HG02943 (cell line): ENCODE results near the gene SPRY1.

Source experiments
- ATAC-seq: cut with Tn5 transposase; IDR thresholded peaks from one replicate; pipeline ENCODE4 v1.9.1; 2021; ENCODE audit warnings: mild to moderate bottlenecking, low read depth, moderate library complexity; ENCODE audit not compliant: unreplicated experiment

The SPRY1 gene

DNA sequence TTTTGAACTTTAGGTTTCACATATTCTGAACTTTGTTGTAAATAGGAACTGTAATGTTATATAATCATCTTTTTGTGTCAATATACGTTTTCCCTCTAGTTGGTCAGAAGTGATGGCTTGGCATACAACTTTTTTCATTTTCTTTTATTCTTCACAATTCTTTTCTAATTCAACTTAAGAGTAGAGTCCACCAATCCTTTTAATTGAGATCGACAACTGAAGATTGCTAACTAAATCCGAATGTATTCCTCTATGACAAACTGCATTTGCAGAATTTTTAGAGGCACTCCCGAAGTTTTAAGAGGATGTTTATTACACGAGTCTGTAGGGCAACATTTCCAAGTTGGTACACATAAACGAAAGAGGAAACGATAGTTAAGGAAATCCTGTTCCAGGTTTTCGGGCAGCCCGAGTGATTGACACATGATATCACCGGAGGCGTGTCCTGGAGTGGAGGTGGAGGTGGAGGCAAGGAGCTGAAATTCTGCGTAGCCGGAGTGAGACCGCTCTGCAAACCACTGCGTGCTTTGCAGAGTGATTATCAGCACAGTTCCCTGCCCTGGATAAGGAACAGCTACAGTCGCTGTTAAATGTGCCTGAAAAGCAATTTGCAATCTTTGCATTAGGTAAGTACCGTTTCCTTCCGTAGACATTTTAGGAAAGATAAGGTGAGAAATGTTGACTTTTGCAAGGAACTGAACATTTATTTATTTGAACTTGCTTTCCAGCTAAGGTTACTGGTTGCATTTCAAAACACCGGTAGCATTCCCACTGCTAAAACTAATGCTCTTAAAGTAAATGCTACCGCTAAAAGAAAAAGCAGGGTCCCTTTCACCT, at the start of gene SPRY1:
Gene SPRY1, plus strand, starts transcription at position 489 of the 837 bp plus-strand sequence. CDS start 4,797 bp downstream, outside the sequence.
- peak; percentile 28 for ATAC-seq

GRCh38 chr4:123346951-123347350, 49.6 kb upstream of the SPRY1 start:
- no peak for ATAC-seq

DNA sequence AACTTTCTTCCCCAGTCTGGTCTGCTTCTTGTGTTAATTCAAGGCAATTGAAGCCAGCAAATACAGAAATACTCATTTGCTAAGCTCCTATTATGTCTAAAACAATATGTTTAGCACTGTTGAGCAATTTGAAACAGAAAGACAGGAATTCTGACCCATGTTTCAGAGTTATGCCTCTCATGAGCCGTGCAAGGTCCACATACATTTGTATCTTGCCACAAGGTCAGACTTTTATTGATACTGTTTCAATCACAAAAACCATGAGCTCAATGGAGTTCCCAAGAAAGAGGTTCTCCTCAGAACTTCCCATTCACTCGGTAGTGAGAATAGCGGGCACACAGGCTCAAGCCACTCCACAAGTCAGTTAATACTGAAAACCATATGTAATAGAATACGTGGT, 47.6 kb upstream of the SPRY1 start:
- no peak for ATAC-seq

GRCh38 chr4:123349421-123350190, 47.0 kb upstream of the SPRY1 start:
- no peak for ATAC-seq

GRCh38 chr4:123350191-123350544, 46.4 kb upstream of the SPRY1 start:
- ATAC-seq, result no peak

DNA sequence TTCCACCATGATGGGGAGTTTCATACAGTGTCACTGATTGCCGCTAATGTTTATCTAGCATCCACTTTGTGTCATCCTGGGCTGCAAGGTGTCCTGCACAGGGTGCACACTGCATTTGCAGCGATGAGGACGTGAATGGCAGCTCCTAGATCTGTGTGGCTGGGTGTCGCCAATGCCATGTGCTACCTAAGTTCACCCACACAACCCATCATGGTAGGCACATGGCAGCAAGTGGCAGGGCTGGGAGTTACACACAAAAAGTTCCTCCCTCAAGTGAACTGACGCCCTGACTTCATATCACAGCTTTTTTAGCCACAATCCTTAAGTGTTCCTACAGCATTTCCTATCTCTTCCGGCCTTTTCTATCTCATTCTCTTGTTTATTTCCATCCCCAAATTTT, 45.9 kb upstream of the SPRY1 start:
- no peak for ATAC-seq

DNA sequence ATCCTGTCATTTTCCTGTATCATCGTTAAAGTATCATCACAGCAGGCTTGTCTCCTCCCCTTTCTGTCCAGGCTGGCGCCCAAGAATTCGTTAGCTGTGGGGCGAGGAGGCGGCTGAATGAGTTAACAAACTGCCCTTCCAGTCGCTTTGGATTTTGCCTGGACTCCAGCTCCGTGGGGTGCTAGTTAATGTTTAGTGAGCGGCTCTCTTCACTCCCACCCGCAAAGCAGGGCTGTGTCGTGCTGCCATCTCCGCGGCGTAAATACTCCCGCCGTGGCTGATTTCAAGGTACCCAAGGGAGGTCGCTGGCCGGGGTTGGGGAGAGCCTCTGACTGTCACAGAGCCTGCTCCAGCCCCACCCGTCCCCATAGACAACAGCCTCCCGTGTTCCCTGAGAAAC, 44.9 kb upstream of the SPRY1 start:
- no peak for ATAC-seq

DNA sequence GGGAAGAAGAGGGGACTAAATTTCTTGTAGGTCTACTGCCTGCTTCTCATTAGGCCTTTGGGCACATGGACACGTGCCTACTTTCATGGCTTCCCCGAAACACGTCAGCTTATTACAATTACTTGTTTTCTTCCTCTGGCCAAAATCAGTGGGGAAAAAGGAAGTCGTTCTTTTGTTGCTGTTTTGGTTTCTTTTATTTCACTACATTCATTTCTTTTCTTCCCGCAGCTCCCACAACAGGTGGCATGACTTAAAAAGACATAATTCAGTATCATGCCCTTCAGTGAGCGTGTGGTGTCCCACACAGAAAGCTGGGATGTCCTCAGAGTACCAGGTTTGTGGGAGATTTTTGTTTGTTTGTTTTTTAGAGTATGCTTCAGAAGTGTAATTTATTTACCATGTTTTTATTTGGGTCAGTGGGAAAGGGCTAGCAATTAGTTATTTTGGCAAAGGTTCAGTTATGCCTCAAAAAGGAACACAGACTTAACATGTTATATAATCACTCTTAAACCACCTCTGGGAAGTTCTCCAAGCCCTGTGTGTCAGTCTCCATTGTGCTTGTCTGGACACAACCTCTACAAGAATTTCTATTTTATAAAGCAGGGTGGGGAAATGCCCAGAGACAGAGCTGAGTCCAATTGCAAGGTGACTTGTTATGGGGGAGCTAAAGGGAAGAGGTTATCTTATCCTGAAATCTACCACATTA, 44.2 kb upstream of the SPRY1 start:
- ATAC-seq, result no peak

DNA sequence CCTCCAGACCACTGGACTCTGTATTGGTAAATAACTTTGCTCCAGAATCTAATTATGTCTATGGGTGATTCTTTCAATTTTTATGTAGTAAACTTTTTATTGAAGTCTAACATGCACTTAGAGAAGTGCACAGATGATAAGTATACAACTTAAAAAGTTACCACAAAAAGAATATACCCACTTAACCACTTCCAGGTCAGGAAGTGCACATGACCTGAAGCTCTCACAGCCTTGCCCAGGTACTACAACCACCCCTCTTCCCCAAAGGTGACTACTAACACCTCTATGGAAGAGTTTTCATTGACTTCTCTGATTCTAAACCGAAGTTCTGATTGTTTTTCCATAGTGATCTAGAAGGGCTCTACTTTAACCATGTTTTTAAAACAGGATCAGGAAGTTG, 43.6 kb upstream of the SPRY1 start:
- ATAC-seq, result no peak

- ATAC-seq, result no peak
These were observed 42.9 kb upstream of the SPRY1 start for GRCh38 chr4:123353656-123354055.

DNA sequence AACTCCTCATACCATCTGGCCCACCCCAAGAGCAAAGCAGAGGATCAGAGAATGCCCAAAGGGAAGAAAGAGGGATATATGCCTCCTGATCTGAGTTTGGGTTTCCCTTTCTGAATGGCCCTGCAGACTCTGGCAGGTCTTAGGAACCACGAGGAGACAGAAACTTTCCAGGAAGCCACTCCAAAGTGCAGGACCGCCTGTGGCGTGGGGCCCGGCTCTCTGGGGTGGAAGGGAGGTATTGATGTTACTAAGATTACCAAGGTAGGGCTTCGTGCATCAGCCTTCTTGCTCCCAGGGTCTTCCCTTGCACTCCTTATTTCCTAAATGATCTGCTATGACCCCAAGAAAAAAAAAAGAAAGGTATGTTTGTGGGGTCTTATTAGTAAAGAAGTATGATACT, 41.9 kb upstream of the SPRY1 start:
- no peak for ATAC-seq

DNA sequence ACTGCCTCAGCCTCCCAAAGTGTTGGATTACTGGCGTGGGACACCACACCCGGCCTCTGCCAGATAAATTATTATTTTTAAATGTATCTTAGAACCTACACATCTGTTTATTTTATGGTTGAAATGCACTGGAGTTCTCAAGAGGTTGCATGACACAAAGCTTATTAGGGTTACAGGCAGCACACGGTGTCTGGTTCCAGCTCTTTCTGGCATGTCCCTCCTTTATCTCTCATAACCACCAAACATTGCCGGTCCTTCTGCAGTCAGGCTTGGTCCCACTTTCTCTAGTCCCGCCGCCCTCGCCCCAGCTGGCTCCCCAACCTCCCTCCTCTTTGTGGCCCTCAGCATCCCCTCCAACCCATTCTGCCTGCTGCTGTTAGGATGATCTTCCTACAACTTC, 39.7 kb upstream of the SPRY1 start:
- no peak for ATAC-seq

DNA sequence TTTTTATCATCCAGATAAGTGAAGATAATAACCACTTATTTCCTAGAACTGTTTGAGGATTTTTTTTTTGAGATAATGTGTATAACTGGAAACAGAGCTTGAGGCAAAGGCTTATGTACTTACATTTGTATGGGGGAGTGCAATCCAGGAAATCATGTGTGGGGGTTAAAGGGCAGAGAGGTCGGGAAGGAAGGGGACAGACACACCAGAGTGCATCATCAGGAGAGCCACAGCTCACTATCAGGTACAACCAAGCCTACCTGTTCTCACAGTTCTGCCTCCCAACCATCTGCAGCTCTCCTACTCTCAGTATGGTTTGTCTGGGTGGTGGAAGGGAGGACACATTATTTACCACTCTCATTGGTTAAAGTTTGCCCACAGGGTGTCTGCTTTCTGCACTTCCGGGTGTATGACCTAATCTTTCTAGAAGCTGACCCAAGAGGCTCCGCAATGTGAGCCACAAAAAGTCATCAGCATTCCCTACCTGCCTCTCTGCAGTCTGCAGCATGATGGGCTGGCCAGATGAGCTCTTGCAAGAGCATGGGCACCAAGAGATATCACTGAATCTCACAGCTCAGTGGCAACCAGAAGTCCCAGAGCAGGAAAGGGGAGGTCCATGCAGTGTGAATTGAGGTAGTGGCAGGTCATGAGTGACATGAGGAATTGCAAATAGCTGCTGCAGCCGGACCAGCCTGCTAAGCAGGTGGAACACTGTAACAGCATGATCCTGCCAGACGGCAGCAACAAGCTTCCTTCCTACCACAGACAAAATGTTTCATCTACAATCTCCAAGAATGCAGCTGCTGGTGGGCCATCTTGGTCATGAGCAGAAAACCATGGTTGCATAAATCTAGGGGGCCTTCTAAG, 36.9 kb upstream of the SPRY1 start:
- no peak for ATAC-seq

DNA sequence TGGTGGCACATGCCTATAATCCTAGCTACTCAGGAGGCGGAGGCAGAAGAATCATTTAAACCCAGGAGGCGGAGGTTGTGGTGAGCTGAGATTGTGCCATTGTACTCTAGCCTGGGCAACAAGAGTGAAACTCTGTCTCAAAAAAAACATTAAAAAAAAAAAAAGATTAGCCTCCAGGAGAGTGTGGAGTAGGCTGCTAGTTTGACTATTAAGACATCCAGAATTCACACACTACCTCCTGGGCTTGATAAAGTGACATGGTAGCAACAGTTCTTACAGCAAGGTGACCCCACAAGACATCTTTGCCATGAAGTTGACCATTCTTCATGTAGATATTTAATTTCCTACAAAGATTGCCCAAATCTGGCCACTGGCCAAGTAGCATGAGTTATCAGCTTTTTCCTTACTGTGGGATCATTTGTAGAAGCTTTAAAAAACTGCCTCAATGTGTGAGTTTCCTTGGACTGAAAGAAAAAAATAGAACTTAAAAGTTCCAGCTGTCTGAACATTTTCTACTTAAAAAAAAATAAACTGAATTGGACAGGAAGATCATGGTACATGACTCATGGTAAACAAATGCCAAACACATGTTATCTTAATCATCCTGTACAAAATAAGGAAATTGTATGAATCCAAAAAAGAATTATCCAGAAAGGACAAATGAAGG, 35.3 kb upstream of the SPRY1 start:
- no peak for ATAC-seq

- no peak for ATAC-seq
These were observed 34.5 kb upstream of the SPRY1 start for GRCh38 chr4:123362103-123362502.

GRCh38 chr4:123363729-123364128, 32.9 kb upstream of the SPRY1 start:
- ATAC-seq, result peak; percentile 72

GRCh38 chr4:123364906-123365305, 31.7 kb upstream of the SPRY1 start:
- no peak for ATAC-seq

DNA sequence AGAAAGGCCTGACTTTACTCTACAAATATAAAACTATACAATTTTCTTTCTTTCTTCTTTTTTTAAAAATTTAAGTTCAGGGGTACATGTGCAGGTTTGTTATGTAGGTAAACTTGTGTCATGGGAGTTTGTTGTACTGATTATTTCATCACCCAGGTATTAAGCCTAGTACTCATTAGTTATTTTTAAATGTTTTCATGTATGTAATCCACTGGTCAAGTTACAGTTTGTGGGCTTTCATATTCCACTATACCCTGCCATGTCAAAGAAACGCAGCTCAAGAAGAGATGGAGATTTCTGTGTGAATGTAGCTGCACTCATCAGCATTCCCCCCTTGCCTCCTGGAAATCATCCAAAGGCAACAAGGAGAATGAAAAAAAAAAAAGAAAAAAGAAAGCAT, 31.2 kb upstream of the SPRY1 start:
- ATAC-seq, result no peak

DNA sequence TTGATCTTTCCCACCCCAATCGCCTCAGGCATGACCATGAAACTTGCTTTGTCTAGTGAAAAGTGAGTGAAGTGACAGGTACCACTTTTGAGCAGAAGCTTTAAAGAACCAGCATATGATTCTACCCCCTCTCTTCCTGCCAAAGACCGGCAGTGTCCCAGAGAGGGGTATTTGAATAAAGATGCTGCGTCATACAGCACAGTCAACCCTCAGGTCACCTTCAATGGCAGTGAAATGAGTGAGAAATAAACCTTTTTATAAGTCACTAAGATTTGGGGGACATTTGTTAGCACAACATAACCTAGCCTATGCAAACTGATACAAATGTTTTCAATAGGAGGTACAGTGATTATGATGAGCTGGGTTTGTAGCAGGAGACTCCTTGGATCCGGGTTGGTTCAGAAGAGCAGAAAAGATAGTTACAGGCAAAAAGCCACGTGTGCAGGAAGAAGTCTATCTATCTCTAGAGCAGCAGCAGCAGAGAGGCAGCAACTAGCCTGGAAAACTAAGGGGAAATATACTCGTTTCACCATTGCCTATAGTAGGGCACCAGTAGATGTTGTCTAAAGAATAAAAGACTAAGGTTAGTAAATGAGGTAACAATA, 30.3 kb upstream of the SPRY1 start:
- no peak for ATAC-seq
